Panc1 (cell line): ENCODE data around the gene DYNC1I1. TPM values are rescaled to one million over a fixed set of nuclear protein-coding genes. Genes with fewer than 3 reads are reported as not detected.

Experiments used
- ATAC-seq: fragments of 200-7000 bp; cut with Tn5 transposase; 2 replicates; pipeline ENCODE4 v1.9.1; 2020; ENCODE audit warnings: mild to moderate bottlenecking, moderate library complexity
- BruUV-seq: library from RNA; stranded (reverse); fragments of 400-500 nt; replicated peaks from 2 replicates; lab custom pipeline; 2021; lab: Mats Ljungman, UMichigan
- CTCF ChIA-PET: fragments of 300-600 bp; sonication (Branson Sonifier 250); formaldehyde crosslinking; loops from one replicate; lab custom pipeline; 2022; ENCODE audit warnings: antibody characterized with exemption; lab: Charles Lee
- POLR2A ChIA-PET: fragments of 300-600 bp; sonication (Branson Sonifier 250); formaldehyde crosslinking; loops from one replicate; lab custom pipeline; 2022; ENCODE audit warnings: antibody characterized with exemption; lab: Charles Lee
- DNase-seq: peaks from one replicate; pipeline ENCODE4 v3.0.0-alpha.2; 2010; ENCODE audit warnings: low read depth, low spot score
- H3K27ac ChIP-seq: 2 replicates; pipeline ENCODE4 v1.5.1; 2011; ENCODE audit warnings: mild to moderate bottlenecking, low read length, inconsistent platforms
- H3K27me3 ChIP-seq: fragments of 200-500 bp; sonication (Bioruptor generic); 2 replicates; pipeline ENCODE4 v1.6.0; 2014; ENCODE audit warnings: low read length, inconsistent platforms; ENCODE audit not compliant: control insufficient read depth, insufficient read depth
- H3K36me3 ChIP-seq: fragments of 200-500 bp; sonication (Bioruptor generic); 2 replicates; pipeline ENCODE4 v1.5.1; 2014; ENCODE audit warnings: inconsistent platforms, mild to moderate bottlenecking, low read length, moderate library complexity; ENCODE audit not compliant: control insufficient read depth, insufficient read depth
- H3K4me1 ChIP-seq: 2 replicates; pipeline ENCODE4 v1.5.1; 2011; ENCODE audit warnings: inconsistent platforms, mild to moderate bottlenecking, low read length, moderate library complexity; ENCODE audit not compliant: control insufficient read depth, insufficient read depth
- H3K4me3 ChIP-seq, 2 experiments: 2 replicates each; pipeline ENCODE4 v1.5.1; 2011 to 2012; ENCODE audit warnings: low read depth in 2 of 2, low read length in 2 of 2, mild to moderate bottlenecking in 2 of 2, inconsistent platforms in 1 of 2, moderate library complexity in 1 of 2
- H3K9me3 ChIP-seq: fragments of 200-500 bp; sonication (Bioruptor generic); 2 replicates; pipeline ENCODE4 v1.5.1; 2014; ENCODE audit warnings: low read depth, mild to moderate bottlenecking, inconsistent platforms, low read length, moderate library complexity; ENCODE audit not compliant: control insufficient read depth, insufficient read depth
- POLR2AphosphoS5 ChIP-seq: IDR thresholded peaks from 2 replicates; pipeline ENCODE4 v1.6.1; 2012; ENCODE audit warnings: mild to moderate bottlenecking, low read depth, low read length, moderate library complexity
- SIN3A ChIP-seq: IDR thresholded peaks from 2 replicates; pipeline ENCODE4 v1.6.1; 2012; ENCODE audit warnings: low read depth, mild to moderate bottlenecking, low read length, moderate library complexity, borderline replicate concordance; ENCODE audit not compliant: insufficient read depth
- TCF7L2 ChIP-seq: IDR thresholded peaks from 2 replicates; pipeline ENCODE4 v1.6.1; 2011; ENCODE audit warnings: mild to moderate bottlenecking, low read depth, low read length, inconsistent platforms
- in situ Hi-C: cut with HindIII; loops from 2 replicates; pipeline ENCODE4 v1.10.0; 2016; ENCODE audit warnings: low sequenced_read_pairs, low pct_unique_long_range_greater_than_20kb
- intact Hi-C: fragments of 100-400 bp; cut with micrococcal nuclease; formaldehyde crosslinking; loops from one replicate; pipeline ENCODE4 v1.10.0; 2022; ENCODE audit not compliant: unreplicated experiment
- total RNA-seq: library from RNA; stranded (reverse); gene quantifications from one replicate; pipeline ENCODE4 v1.2.1, GENCODE V29; 2021; ENCODE audit not compliant: unreplicated experiment
- TF ChIP-seq, protein P1 (sequence below), 2 experiments: IDR thresholded peaks; 2 replicates each; pipeline ENCODE4 v1.6.1; 2011 to 2012; ENCODE audit warnings: low read depth in 2 of 2, control low read depth in 1 of 2, low read length in 1 of 2, mild to moderate bottlenecking in 1 of 2, moderate library complexity in 1 of 2; ENCODE audit not compliant: insufficient read depth in 1 of 2
- TF ChIP-seq, protein P2 (sequence below): fragments of 450-650 bp; IDR thresholded peaks from 2 replicates; pipeline ENCODE4 v1.5.1; 2017; ENCODE audit warnings: mild to moderate bottlenecking

DYNC1I1 gene
- total RNA-seq, 1 experiment from 2014 or later: 0.13 TPM

- H3K27ac ChIP-seq: no peak overlapping the region
- H3K36me3 ChIP-seq: no peaks in the 10 kb centered on the region
- TF ChIP-seq POLR2AphosphoS5 (no peak), SIN3A (no peak), TCF7L2 (no peak)
- TF ChIP-seq, protein P1, sequence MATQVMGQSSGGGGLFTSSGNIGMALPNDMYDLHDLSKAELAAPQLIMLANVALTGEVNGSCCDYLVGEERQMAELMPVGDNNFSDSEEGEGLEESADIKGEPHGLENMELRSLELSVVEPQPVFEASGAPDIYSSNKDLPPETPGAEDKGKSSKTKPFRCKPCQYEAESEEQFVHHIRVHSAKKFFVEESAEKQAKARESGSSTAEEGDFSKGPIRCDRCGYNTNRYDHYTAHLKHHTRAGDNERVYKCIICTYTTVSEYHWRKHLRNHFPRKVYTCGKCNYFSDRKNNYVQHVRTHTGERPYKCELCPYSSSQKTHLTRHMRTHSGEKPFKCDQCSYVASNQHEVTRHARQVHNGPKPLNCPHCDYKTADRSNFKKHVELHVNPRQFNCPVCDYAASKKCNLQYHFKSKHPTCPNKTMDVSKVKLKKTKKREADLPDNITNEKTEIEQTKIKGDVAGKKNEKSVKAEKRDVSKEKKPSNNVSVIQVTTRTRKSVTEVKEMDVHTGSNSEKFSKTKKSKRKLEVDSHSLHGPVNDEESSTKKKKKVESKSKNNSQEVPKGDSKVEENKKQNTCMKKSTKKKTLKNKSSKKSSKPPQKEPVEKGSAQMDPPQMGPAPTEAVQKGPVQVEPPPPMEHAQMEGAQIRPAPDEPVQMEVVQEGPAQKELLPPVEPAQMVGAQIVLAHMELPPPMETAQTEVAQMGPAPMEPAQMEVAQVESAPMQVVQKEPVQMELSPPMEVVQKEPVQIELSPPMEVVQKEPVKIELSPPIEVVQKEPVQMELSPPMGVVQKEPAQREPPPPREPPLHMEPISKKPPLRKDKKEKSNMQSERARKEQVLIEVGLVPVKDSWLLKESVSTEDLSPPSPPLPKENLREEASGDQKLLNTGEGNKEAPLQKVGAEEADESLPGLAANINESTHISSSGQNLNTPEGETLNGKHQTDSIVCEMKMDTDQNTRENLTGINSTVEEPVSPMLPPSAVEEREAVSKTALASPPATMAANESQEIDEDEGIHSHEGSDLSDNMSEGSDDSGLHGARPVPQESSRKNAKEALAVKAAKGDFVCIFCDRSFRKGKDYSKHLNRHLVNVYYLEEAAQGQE (IDR thresholded peaks at IDR 0.05; ENCODE audit: insufficient read depth in 1 of 2, low read depth in 2 of 2, low read length in 1 of 2): no peak
- TF ChIP-seq, protein P2, sequence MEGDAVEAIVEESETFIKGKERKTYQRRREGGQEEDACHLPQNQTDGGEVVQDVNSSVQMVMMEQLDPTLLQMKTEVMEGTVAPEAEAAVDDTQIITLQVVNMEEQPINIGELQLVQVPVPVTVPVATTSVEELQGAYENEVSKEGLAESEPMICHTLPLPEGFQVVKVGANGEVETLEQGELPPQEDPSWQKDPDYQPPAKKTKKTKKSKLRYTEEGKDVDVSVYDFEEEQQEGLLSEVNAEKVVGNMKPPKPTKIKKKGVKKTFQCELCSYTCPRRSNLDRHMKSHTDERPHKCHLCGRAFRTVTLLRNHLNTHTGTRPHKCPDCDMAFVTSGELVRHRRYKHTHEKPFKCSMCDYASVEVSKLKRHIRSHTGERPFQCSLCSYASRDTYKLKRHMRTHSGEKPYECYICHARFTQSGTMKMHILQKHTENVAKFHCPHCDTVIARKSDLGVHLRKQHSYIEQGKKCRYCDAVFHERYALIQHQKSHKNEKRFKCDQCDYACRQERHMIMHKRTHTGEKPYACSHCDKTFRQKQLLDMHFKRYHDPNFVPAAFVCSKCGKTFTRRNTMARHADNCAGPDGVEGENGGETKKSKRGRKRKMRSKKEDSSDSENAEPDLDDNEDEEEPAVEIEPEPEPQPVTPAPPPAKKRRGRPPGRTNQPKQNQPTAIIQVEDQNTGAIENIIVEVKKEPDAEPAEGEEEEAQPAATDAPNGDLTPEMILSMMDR: no peak
- BruUV-seq: no TSS peak
- POLR2A ChIA-PET: no interaction called here
- ATAC-seq (no peak), DNase-seq (no peak)
- no peaks in the 10 kb centered on the region for H3K4me1 ChIP-seq
- H3K4me3 ChIP-seq: no peak overlapping the region
- in situ Hi-C loops (no loop called here), intact Hi-C loops (no loop called here)
- CTCF ChIA-PET: no interaction called here
- H3K27me3 ChIP-seq: 0 out of 2 replicates have a peak, but pooled peaks cover 3% of the 10 kb centered on the region
- no peaks in the 10 kb centered on the region for H3K9me3 ChIP-seq
Observed at GRCh38 chr7:95800787-95801186, 28.4 kb downstream of the DYNC1I1 start.

- no peaks in the 10 kb centered on the region for H3K9me3 ChIP-seq
- no peaks in the 10 kb centered on the region for H3K4me1 ChIP-seq
- POLR2A ChIA-PET: no interaction called here
- ATAC-seq: no peak
- TF ChIP-seq TCF7L2 (no peak), POLR2AphosphoS5 (no peak), SIN3A (no peak)
- TF ChIP-seq, protein P1 (IDR thresholded peaks at IDR 0.05; ENCODE audit: insufficient read depth in 1 of 2, low read depth in 2 of 2, low read length in 1 of 2): no peak
- TF ChIP-seq, protein P2: no peak
- no peak overlapping the region for H3K4me3 ChIP-seq
- intact Hi-C loops: no loop called here
- no TSS peak for BruUV-seq
- H3K27ac ChIP-seq: no peak overlapping the region
- 0 out of 2 replicates have a peak, but pooled peaks cover 3% of the 10 kb centered on the region for H3K27me3 ChIP-seq
- H3K36me3 ChIP-seq: no peaks in the 10 kb centered on the region
- in situ Hi-C loops: no loop called here
- DNase-seq: no peak
- CTCF ChIA-PET: no interaction called here
Observed at GRCh38 chr7:95802270-95802669, 29.9 kb downstream of the DYNC1I1 start.
